Stimulated activated CD4-positive, alpha-beta T cell treated with anti-CD3 and anti-CD28 coated beads, Interleukin-2, amount 100 ng/mL, for 24 hours (primary cell): ENCODE results near the gene EIF2B5.
"Not testable (repeated sequence)": the region's sequence is repeated elsewhere in the genome, so short reads cannot be mapped to it uniquely, and the experiment has no call there.

ENCODE experiments used
- DNase-seq, 2 donors: peaks; one replicate each; pipeline ENCODE4 v3.0.0-alpha.2; 2020

Gene EIF2B5

GRCh38 chr3:184148076-184148475, 12.9 kb downstream of the EIF2B5 start:
- DNase-seq: no peak

- no peak for DNase-seq
These were observed 14.0 kb downstream of the EIF2B5 start for GRCh38 chr3:184149123-184149522.

GRCh38 chr3:184149770-184150169, 14.6 kb downstream of the EIF2B5 start:
- not testable (repeated sequence) for DNase-seq

GRCh38 chr3:184154885-184155643, 19.9 kb downstream of the EIF2B5 start, which contains the start of gene DVL3:
TSS of gene DVL3 (plus strand) at chr3:184155377. CDS start at chr3:184155636, 259 bp downstream.
- DNase-seq: peak; percentile 45 to 55

- peak; percentile 60 to 68 for DNase-seq
These were observed 20.7 kb downstream of the EIF2B5 start for GRCh38 chr3:184155644-184156521.

GRCh38 chr3:184156522-184156955, 21.4 kb downstream of the EIF2B5 start:
- DNase-seq: no peak

GRCh38 chr3:184157206-184157605, 22.0 kb downstream of the EIF2B5 start:
- DNase-seq: no peak

GRCh38 chr3:184158404-184158803, 23.2 kb downstream of the EIF2B5 start:
- no peak for DNase-seq

GRCh38 chr3:184160456-184160855, 25.3 kb downstream of the EIF2B5 start:
- no peak for DNase-seq

GRCh38 chr3:184162571-184163070, 27.5 kb downstream of the EIF2B5 start:
- DNase-seq: not testable (repeated sequence)

GRCh38 chr3:184164648-184165330, 29.6 kb downstream of the EIF2B5 start:
- no peak for DNase-seq

- no peak for DNase-seq
These were observed 30.4 kb downstream of the EIF2B5 start for GRCh38 chr3:184165543-184165942.

- DNase-seq: no peak
These were observed 31.5 kb downstream of the EIF2B5 start for GRCh38 chr3:184166671-184167070.

- no peak for DNase-seq
These were observed 32.6 kb downstream of the EIF2B5 start for GRCh38 chr3:184167786-184168185.

GRCh38 chr3:184168363-184169120, 33.4 kb downstream of the EIF2B5 start:
- DNase-seq: no peak

GRCh38 chr3:184169896-184170875, 35.0 kb downstream of the EIF2B5 start:
- DNase-seq: no peak

GRCh38 chr3:184171562-184171961, 36.4 kb downstream of the EIF2B5 start:
- DNase-seq: no peak

GRCh38 chr3:184172681-184173373, 37.7 kb downstream of the EIF2B5 start:
- DNase-seq: no peak

- no peak for DNase-seq
These were observed 38.2 kb downstream of the EIF2B5 start for GRCh38 chr3:184173374-184173722.

GRCh38 chr3:184174284-184174645, 39.1 kb downstream of the EIF2B5 start:
- no peak for DNase-seq
